ENCODE measurements around the gene IL10RA. TPM values are rescaled to one million over a fixed set of nuclear protein-coding genes. Genes with fewer than 3 reads are reported as not detected.

Gene IL10RA
- total and polyA plus RNA-seq, 2 experiments from 2014 or later = 0.10 TPM; not detected in 1

- TF ChIP-seq ZNF462 (CRISPR knock-in tag; IDR thresholded peaks at IDR 0.05) = no peak
Observed at GRCh38 chr11:118018401-118018800, 32.2 kb downstream of the IL10RA start (continued).

- DNase-seq (ENCODE audit: low spot score) = no peak
- no peaks in the 10 kb centered on the region for H3K27me3 Mint-ChIP-seq (ENCODE audit: insufficient read depth, low read depth, poor library complexity)
Observed at GRCh38 chr11:118021146-118021545, 35.0 kb downstream of the IL10RA start.

GRCh38 chr11:118027694-118028093, 41.5 kb downstream of the IL10RA start:
- no peaks in the 10 kb centered on the region for H3K36me3 ChIP-seq (ENCODE audit: insufficient read depth)
- no peaks in the 10 kb centered on the region for H3K4me1 ChIP-seq (ENCODE audit: insufficient read depth)
- TF ChIP-seq JUNB (IDR thresholded peaks at IDR 0.05; ENCODE audit: unreplicated experiment) = no peak
- peak in 1 of 2 experiments; percentile 51; a peak in 3 of 4 replicates for TF ChIP-seq CTCF (conservative IDR thresholded peaks at IDR 0.05; ENCODE audit: low read depth in 2 of 2)
- 0 out of 2 replicates have a peak overlapping the region, but pooled peaks have one; percentile 39 for H2AFZ ChIP-seq
- no peaks in the 10 kb centered on the region; the same call in 1 of the 2 replicates for H3K9me2 ChIP-seq (ENCODE audit: insufficient read depth)
- Mint-ChIP-seq H3K27me3 (ENCODE audit: insufficient read depth, low read depth, poor library complexity) (no peaks in the 10 kb centered on the region), H3K36me3 (ENCODE audit: low read depth) (no peaks in the 10 kb centered on the region), H3K4me3 (no peak overlapping the region), H3K27ac (no peak overlapping the region), H3K4me1 (no peaks in the 10 kb centered on the region), H3K9me3 (no peaks in the 10 kb centered on the region; the same call in 1 of the 3 replicates)
- H3F3A ChIP-seq (replicated peaks; ENCODE audit: low read depth) = no peaks in the 10 kb centered on the region
- H3K27me3 ChIP-seq (ENCODE audit: insufficient read depth) = no peaks in the 10 kb centered on the region
- no peak for ATAC-seq
- H3K27ac ChIP-seq (ENCODE audit: low read depth) = no peak overlapping the region
- H3K4me2 ChIP-seq = no peak overlapping the region
- peak; percentile 15 for DNase-seq (ENCODE audit: low spot score)
- no peaks in the 10 kb centered on the region for H3K79me2 ChIP-seq (replicated peaks; ENCODE audit: insufficient read depth)
- no peak overlapping the region for H3K4me3 ChIP-seq
- no peaks in the 10 kb centered on the region for H4K20me1 ChIP-seq (replicated peaks; ENCODE audit: insufficient read depth)

More at GRCh38 chr11:118021146-118021545, 35.0 kb downstream of the IL10RA start:
- Histone ChIP-seq H3K27me3 (ENCODE audit: insufficient read depth) (no peaks in the 10 kb centered on the region), H3K27ac (ENCODE audit: low read depth) (no peak overlapping the region), H3K4me3 (no peak overlapping the region), H3K9me2 (ENCODE audit: insufficient read depth) (no peaks in the 10 kb centered on the region), H4K20me1 (replicated peaks; ENCODE audit: insufficient read depth) (no peaks in the 10 kb centered on the region), H3K36me3 (ENCODE audit: insufficient read depth) (no peaks in the 10 kb centered on the region), H3K79me2 (replicated peaks; ENCODE audit: insufficient read depth) (no peaks in the 10 kb centered on the region), H3F3A (replicated peaks; ENCODE audit: low read depth) (no peaks in the 10 kb centered on the region), H3K4me1 (ENCODE audit: insufficient read depth) (no peaks in the 10 kb centered on the region), H2AFZ (no peak overlapping the region), H3K4me2 (no peak overlapping the region)
- H3K4me3 Mint-ChIP-seq = no peak overlapping the region
- H3K9me3 Mint-ChIP-seq = peaks cover 18% of the 10 kb centered on the region
- TF ChIP-seq ZNF331 (CRISPR knock-in tag; IDR thresholded peaks at IDR 0.05; ENCODE audit: low read depth) (no peak), EZH2phosphoT487 (IDR thresholded peaks at IDR 0.05; ENCODE audit: unreplicated experiment) (no peak)
- H3K4me1 Mint-ChIP-seq = no peaks in the 10 kb centered on the region
- no peaks in the 10 kb centered on the region for H3K36me3 Mint-ChIP-seq (ENCODE audit: low read depth)
- no peak overlapping the region for H3K27ac Mint-ChIP-seq
- no peak for ATAC-seq
